HG03558 (cell line): ENCODE data around the gene ZNF407.

Experiments
- ATAC-seq: cut with Tn5 transposase; IDR thresholded peaks from one replicate; pipeline ENCODE4 v1.9.1; 2021; ENCODE audit warnings: moderate number of reproducible peaks; ENCODE audit not compliant: unreplicated experiment; ENCODE audit errors: extremely low read depth

ZNF407 gene

DNA sequence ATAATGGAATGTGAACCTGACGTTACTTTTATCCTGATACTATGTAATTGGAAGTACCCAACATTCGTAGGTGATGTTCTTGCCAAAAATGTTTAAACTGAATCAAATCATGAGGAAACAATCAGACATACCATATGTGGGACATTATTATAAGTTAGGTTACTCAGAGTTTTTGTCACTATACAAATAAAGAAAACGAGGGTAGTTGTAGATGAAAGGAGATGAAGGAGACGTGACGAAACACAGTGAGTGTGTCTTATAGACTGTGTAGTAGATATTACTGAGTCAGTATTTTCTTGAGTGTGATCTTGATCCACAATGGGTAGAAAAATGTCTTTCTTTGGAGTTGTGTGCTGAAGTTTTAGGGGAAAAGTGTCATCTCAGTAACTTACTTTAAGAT, 176.8 kb downstream of the ZNF407 start:
- no peak for ATAC-seq

DNA sequence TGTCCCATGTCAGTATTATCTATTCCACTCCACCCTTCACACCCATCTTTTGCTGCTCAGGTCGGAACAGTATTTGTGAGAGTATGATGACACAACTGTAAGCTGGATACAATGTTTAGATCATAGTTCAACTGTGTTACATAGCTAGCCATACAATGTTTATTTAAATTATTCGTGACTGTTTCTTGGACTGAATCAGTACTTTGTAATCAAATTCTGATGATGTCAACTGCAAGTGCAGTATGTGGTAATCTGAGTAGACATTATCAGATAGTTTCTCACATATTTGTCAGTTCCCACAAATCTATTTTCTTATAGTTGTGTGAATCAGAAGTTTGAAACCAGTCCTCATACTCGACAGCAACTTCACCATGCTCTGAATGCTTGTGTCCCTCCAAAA, 177.6 kb downstream of the ZNF407 start:
- ATAC-seq = no peak

- no peak for ATAC-seq
Measured at GRCh38 chr18:74778191-74778847, 180.6 kb downstream of the ZNF407 start.

- ATAC-seq = no peak
Measured at GRCh38 chr18:74784752-74785151, 187.1 kb downstream of the ZNF407 start.

GRCh38 chr18:74785632-74786031, 188.0 kb downstream of the ZNF407 start:
- no peak for ATAC-seq

DNA sequence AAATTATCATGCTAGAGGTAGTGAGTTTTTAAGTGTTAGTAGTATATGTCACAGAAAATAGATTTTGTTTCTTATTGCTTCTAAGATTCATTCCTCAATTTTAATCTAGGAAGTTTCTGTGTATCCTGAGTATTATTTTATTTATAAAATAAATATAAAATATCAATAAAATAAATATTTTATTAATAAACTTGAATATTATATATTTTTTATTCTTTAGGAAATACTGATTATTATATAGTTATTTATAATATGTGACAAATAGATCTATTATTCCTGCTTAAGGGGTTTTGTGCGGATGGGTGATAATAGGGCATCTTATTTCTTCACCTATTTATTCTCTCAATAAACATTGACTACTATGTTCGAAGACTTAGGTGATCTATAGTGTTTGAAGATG, 191.0 kb downstream of the ZNF407 start:
- ATAC-seq = no peak

DNA sequence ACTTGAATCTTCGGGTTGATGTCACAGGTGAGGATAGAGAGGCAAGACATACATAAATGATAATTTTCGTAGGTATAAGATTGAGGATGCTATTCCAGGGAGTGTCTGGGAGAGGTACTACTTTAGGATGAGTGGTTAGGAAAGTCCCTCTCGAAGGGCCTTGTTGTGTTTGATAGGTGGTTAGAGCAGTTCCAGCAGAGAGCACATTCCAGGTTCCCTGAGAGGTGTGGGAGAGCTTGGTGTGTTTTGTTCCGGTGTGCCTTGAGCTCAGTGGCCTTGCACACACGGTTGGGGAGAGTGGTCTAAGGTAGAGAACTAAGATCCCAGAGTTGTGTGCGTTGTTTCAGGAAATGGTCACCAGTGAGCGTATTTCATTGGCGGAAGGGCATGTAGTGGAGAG, 191.4 kb downstream of the ZNF407 start:
- no peak for ATAC-seq

DNA sequence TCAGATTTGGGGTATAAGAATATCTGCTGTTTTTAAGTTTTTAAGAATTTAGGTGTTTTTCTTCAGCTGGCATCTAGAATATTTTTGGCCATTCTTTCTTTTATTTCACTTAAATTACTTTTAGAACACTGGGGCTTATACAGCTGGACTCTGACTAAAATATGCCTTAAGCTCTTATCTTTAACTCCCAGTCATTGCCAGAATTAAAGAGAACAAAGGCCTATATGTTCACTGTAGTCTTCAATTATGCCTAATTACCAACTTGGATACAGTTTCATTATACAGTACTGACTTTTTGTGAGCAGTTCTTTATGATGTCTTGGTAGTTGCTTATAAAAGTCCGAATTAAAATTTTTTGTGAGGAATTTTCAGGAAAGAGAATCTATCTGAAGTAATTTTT, 192.8 kb downstream of the ZNF407 start:
- ATAC-seq = no peak

GRCh38 chr18:74791501-74792194, 194.0 kb downstream of the ZNF407 start:
- ATAC-seq = no peak

DNA sequence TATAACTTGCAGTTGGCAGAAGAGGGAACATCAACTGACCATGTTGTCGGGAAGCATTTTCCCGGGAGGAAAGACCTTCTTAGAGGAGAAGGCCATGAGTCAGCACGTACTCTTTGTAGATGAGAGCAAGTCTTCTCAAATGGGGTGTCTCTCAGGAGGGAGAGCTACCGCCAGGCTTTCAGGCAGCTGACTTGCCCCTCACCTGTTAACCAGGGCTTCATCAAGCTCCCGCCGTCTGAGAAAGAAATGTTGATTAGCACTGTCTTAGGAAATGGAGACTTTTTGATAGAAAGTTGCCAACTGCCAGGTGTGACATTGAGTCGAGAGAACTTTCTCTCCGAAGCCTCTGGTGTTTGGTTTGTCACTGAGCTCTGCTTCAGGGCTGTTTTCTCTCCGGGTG, 196.1 kb downstream of the ZNF407 start:
- ATAC-seq = no peak

DNA sequence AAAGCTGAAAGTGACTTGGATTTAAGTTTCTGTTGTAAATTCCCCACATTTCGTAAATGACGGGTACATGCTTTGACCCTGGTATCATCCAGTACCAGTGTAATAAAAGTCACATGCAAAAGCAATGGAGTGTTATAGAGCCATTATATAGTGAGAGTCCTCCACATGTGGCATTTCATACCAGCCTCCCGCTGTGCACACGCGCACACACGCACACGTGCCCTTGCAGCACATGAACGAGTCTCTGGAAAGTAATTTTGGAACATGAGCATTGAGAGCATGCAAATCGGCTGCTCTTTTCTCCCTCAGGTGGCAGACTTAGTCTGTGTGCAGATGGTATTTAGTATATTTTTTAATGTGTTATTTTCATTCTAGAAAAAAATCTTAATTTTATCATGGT, 198.1 kb downstream of the ZNF407 start:
- ATAC-seq = no peak

GRCh38 chr18:74796211-74796610, 198.5 kb downstream of the ZNF407 start:
- no peak for ATAC-seq

DNA sequence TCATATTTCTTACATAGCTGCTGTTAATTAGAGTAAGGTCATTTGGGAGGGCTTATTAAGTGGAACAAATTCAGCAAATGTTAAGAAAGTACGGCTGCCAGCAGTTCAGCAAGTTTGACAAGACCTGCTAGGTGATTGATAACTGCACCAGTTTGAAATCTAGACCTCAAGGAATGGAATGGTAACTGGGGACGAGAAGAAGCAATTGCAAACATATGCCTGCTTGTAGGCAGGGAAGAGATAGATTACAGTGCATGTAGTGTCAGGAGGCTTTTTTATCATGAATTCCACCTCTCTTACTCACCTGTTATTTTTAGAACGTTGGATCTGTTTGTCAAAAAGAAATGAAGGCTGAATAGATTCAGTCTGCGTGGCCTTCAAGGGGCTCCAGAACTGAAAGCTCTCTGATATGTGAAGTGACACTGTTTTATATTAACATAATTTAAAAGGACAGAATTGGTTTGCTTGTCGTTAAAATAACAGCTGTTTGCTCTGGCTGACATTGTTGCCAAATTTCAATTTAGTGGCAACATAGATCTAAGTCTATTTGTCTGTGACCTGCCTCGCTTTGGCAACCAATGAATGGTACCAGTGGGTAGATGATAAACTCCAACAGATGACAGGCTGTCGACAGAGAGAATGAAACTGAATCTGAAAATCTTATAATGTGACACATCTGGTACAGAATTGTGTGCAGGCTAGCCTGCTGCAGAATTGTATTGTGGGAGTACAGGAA, 199.3 kb downstream of the ZNF407 start:
- ATAC-seq = peak; percentile 99

GRCh38 chr18:74797577-74798151, 200.0 kb downstream of the ZNF407 start:
- ATAC-seq = peak; percentile 12

GRCh38 chr18:74799542-74799941, 201.9 kb downstream of the ZNF407 start:
- no peak for ATAC-seq

DNA sequence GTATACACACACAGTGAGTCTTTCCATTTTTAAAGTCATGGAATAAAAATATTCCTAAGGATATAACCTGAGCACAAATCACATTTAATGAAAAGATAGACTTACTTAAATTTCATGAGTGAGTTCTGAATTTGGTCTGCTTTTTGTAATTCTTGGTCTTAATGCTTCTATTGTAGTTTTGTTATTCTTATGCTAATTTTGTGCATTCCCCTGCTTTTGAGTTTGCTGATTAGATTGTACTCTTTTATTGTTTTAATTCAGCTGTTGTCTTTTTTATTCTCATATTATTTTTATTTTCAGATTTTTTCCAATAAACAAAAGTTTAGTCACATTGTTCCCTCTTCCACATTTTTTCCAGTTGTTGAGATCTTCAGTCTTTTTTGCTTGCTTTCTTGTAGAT, 202.4 kb downstream of the ZNF407 start:
- ATAC-seq = no peak

DNA sequence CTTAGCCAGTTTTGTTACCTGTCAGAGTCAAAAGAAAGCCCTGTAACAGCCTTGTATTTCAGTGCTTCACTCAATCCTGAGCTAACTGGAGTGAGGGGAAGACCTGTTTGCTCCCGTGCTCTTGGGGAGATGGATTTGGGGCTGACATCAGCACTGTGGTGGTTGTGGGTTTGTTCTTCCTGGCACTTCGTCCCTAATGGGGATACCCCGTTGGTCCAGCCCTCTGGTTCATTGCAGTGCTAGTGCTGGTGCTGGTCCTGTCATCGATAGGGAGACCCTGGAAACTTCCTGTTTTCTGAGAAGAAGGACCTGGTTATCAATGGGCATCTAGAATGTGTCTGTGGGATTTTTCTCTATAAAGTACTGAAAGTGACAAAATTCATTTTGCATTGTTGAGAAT, 205.4 kb downstream of the ZNF407 start:
- ATAC-seq = no peak

GRCh38 chr18:74803769-74804168, 206.1 kb downstream of the ZNF407 start:
- no peak for ATAC-seq

DNA sequence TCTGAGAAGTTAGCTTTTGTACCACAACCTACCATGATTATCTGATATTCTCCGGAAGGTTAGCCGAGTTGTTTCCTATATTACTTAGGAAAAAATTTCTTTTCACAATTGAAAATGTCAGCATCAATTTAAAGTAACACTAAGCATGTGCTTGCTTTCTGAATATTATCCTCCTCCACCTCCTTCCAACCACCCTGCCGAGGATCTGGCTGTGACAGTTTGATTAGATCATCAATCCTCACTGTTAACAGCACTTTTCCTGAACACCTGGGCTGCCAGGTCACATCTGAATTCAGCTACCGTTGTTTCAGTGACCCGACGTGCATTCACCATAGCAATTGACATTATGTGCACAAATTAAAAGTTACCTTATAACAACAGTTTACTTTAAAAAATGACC, 207.0 kb downstream of the ZNF407 start:
- ATAC-seq = no peak

DNA sequence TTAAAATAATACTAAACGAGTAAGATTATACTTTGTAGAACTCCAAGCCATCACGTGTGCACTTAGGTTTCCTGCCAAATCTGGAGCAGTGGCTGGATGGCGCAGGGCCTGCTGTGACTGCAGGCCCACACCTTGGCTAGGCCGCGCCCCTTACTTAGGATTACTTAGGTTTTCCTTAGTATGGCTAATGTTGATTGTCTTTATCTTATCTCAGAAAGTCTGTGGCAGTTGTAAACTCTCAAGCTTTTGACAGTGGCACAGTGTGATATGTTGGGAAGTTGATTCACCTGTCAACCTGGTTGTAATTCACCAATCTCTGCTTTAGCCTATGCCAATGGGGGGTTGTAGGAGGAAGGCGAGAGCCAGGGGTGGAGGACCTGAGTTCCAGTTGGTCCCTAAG, 208.4 kb downstream of the ZNF407 start:
- ATAC-seq = no peak
